Stimulated activated naive CD4-positive, alpha-beta T cell (primary cell): Measurements from ENCODE around the gene USP10.
A peak's percentile ranks its signal among the peaks of the same experiment; 100 is the strongest.

Source experiments
- DNase-seq, 6 experiments: peaks; one replicate each; lab custom pipeline; 2025; lab: John Stamatoyannopoulos, UW

The USP10 gene, protein sequence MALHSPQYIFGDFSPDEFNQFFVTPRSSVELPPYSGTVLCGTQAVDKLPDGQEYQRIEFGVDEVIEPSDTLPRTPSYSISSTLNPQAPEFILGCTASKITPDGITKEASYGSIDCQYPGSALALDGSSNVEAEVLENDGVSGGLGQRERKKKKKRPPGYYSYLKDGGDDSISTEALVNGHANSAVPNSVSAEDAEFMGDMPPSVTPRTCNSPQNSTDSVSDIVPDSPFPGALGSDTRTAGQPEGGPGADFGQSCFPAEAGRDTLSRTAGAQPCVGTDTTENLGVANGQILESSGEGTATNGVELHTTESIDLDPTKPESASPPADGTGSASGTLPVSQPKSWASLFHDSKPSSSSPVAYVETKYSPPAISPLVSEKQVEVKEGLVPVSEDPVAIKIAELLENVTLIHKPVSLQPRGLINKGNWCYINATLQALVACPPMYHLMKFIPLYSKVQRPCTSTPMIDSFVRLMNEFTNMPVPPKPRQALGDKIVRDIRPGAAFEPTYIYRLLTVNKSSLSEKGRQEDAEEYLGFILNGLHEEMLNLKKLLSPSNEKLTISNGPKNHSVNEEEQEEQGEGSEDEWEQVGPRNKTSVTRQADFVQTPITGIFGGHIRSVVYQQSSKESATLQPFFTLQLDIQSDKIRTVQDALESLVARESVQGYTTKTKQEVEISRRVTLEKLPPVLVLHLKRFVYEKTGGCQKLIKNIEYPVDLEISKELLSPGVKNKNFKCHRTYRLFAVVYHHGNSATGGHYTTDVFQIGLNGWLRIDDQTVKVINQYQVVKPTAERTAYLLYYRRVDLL

DNA sequence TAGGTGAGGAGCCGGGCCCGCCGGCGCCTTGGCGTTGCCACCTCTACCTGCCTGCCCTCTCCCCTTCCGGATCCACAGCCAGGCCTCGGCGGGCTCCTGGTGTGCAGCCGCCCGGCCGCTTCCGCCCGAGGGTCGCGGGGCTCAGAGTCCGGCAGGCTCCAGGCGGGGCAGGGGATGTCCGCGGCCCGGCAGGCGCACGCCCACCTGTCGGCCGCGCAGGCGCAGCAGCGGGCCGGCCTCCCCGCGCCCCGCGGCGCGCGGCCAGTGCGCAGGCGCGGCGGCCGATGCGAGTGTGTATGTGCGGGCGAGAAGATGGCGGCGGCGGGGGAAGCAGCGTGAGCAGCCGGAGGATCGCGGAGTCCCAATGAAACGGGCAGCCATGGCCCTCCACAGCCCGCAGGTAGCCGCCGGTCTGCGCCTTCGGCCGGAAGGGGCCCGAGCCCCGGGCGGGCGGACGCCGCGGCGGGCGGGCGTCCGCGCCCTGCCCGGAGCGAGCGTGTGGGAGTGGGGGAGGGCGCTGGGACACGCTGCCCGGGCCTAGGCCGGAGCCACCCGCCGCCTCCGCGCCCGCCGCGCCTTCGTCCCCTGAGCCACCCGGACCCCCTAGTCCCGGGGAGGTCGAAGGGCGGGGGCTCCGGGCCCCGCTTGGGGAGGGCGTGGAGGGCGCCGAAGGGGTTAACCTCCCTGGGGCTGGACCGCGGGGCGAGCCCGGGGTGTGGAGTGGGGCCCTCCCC, at the start of gene USP10:
TSS of gene USP10 (plus strand) at position 289 of the 734 bp plus-strand sequence. CDS start at position 380, 91 bp downstream.
- DNase-seq: peak; percentile 74 to 87 (median 78)

DNA sequence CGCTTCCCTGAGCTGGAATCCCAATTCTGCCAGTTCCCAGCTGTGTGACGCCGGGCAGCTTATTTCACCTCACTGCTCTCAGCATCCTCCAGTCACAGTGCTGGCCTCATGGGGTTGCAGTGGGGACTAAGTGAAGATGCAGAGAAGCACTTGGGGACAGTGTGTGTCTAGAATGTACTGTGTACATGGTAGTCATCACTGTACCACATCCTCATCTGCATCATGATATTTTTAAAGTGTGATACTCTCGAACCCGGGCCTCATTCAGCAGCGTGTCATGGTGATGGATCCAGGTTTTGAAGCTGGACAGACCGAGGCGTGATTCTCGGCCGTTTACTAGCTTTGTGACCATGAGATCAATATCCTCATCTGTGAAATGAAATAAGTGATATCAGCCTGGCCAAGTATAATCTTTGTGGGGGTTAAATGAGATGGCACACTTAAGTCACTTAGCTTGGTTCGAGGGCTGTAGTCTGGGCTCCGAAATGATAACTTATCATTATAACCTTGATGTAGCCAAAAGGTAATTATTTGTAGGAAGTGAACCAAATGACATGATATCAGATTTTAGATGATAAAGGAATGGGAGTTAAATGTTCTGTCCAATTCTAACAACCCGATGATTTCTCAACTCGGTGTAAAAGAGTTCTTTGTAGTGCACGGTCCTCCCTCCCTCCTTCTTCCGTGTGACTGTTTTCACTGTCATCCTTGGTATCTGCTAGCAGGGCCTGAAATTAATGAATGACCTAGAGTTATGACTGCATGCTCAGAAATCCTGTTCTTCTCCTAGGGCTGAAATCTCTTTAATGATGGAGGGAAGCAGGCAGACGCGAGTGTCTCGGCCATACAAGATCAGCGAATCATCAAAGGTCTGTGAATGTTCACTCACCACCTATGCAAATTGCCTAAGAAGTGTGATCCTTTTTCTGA, 49.5 kb upstream of the USP10 start:
- no peak for DNase-seq

DNA sequence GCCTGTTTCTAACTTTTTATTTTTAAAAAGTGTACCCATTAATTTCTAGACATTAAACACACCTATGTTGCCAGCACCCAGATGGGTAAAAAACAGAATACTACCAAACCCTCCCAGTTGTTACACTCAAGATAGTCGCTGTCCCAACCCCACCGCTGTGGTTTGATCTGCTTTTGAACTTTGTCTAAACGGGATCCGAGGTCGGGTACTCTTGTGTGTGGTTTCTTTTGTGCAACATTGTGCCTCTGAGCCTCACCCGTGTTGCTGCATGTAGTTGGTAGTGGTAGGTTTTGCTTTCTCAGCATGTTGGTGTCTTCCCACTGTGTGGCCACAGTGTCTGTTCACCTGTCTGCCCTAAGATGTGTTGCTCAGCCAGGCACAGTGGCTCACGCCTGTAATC, 47.2 kb upstream of the USP10 start:
- peak; percentile 8 to 75 (median 50) for DNase-seq

DNA sequence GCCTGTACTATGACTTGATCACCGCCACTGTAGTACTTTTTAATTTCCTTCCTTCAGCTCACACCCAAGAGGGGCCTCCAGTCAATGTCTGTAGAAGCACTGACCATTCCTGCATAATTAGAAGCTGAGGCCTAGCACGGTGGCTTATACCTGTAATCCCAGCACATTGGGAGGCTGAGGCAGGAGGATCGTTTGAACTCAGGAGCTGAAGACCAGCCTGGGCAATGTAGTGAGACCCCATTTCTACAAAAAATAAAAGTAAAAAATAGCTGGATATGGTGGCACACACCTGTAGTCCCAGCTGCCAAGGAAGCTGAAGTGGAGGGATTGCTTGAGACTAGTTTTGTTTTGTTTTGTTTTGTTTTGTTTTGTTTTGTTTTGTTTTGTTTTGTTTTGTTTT, 45.6 kb upstream of the USP10 start:
- no peak for DNase-seq

DNA sequence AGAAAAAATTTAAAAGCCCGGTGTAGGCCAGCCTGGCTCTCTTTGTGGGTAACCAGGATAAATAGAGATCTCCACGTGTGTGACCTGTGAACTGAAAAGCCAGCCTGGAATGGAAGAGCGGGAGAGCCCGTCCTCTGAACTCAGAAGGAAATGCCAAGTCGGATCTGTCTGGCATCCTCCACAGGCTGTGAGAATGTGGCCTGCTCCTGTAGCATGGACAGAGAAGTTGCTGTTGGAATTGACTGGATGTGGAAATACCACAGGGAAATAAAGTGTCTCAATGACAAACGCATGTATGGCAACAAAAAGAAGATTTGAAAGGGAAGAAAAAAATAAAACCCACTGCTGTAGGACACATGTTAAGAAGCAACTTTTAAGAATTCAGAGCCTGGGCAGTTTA, 44.8 kb upstream of the USP10 start:
- no peak for DNase-seq

DNA sequence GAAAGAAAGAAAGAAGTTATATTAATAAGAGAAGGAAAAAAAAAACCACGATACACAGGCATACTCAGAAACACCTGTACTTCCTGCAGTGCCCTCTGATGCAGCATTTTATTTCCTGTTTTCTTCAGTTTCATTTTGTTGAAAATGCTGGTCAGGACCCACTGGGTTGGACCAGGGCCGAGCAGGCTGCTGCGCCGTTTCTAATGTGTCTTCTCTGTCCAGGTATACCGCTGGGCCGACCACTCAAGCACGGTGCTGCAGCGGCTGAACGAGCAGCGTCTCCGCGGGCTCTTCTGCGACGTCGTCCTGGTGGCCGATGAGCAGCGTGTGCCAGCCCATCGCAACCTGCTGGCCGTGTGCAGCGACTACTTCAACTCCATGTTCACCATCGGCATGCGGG, 43.2 kb upstream of the USP10 start:
- DNase-seq: peak in 1 of 6 experiments; percentile 10

DNA sequence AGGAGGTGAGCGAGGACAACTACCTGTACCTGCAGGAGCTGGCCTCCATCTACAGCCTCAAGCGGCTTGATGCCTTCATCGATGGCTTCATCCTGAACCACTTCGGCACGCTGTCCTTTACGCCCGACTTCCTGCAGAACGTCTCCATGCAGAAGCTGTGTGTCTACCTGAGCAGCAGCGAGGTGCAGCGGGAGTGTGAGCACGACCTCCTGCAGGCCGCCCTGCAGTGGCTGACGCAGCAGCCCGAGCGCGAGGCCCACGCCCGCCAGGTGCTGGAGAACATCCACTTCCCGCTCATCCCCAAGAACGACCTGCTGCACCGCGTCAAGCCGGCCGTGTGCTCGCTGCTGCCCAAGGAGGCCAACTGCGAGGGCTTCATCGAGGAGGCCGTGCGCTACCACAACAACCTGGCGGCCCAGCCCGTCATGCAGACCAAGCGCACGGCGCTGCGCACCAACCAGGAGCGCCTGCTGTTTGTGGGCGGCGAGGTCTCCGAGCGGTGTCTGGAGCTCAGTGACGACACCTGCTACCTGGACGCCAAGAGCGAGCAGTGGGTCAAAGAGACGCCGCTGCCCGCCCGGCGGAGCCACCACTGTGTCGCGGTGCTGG, 42.5 kb upstream of the USP10 start:
- DNase-seq: no peak

DNA sequence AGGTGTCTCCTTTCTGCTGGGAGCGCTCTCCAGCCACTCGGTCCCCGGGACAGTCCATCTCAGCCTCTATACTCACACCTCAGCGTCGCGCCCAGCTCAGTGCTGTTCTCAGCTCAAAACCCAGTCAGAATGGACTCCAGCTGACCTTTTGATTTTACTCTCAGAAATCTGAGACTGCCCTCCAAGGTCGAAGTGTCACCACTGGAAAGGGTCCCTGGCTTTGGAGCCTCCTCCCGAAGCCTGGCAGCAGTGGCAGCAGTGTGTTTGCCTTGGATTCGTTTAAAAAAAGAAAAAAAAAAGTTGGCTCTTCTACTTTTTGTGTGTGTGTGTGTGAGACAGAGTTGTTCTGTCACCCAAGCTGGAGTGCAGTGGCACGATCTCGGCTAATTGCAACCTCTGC, 41.1 kb upstream of the USP10 start:
- no peak for DNase-seq

DNA sequence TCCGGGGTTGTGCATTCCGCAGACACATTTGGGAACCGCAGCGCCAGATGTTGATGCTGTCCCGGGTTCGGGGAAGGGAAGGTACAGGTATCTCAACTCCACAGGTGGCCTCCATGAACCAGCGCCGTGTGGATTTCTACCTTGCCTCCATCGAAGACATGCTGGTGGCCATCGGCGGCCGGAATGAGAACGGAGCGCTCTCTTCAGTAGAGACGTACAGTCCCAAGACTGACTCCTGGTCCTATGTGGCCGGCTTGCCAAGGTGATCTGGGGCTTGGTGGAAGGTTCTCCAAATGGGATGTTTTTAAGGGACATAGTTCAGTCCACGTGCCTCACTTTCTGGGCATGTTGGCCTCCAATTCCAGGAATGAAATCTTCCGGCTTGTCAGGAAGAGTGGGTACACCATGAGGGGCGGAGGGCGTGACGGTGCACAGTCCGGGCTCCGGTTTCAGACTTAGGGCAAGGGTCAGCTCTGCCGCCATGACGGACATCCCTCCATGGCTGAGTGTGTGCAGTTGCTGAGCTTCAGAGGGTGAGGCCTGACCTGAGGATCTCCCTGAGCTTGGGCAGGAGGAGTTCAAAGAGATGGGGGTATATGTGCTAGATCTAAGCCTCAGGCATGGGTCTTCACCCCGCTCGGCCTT, 40.0 kb upstream of the USP10 start:
- DNase-seq: no peak

DNA sequence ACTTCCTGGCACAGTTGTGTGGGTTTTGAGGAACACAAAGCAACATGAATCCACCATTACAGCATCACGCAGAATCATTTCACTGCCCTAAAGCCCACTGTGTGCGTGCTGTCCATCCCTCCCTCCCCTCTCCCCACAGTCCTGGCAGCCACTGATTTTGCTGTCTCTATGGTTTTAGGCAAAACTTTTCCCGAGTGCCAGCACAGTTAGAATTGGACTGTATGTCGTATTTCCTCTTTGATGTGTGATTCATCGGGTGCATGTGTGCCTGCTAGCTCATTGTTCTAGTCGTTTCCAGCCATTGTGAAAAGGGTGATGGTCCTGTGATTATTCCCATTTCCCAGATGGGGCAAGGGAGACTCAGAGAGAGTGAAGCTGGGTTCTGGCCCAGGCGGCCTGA, 38.8 kb upstream of the USP10 start:
- DNase-seq: no peak

DNA sequence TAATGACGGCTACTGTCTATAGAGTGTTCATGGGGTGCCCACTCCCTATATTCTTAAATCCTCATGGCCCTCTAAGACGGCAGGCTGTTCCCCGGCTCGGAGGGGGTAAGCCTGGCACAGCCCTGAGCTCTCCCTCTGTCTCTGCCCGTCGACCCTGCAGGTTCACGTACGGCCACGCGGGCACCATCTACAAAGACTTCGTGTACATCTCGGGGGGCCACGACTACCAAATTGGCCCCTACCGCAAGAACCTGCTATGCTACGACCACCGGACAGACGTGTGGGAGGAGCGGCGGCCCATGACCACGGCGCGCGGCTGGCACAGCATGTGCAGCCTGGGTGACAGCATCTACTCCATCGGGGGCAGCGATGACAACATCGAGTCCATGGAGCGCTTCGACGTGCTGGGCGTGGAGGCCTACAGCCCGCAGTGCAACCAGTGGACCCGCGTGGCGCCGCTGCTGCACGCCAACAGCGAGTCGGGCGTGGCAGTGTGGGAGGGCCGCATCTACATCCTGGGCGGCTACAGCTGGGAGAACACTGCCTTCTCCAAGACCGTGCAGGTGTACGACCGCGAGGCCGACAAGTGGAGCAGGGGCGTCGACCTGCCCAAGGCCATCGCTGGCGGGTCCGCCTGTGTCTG, 38.3 kb upstream of the USP10 start:
- DNase-seq: no peak

DNA sequence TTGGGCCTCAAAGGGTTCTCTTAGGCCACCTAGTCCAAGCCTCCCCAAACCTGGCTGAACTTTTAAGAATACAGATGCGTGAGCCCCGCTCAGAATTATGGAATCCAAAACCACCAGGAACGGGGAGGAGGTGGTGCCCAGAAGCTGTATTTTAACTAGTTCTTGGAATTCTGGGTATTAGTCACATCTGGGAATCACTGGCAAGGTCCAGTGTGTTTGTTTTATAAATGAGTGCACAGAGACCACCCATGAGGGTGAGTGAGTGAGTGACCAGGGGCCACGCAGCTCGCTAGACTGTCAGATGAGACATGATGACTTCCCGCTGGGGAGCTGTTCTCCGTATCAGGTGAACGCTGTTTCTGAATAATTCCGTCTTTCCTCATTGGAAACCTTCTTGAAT, 37.3 kb upstream of the USP10 start:
- DNase-seq: no peak

DNA sequence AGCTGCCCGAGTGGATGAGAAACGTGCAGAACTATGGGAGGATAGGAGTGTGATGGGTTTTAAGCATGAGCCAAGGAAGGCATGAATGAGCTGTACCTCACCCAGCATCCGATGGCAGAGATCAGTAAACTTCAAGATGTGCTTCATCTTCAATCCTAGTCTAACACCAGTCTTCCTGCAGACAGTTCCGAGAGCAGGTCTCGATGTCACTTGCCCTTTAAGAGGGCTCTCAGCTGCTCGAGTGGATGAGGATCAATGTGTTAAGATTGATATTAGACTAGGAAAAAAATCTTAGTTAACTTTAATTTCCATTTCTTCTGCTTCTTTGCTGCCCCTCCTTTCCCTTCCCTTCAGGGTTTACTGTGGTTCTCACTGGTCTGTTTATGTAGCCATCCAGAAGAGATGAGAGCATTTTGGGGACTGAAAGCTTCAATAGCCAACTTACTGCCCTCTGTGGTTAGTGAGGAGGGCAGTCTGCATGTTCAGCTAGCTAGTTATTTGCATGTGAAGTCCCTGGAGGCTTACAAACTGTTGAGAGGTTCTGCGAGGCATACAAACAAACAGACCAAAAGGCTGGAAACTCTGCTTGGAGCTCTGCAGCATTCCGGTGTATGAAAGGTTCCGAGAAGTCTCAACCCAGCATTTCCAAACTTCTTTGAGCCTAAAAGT, 36.2 kb upstream of the USP10 start:
- no peak for DNase-seq

DNA sequence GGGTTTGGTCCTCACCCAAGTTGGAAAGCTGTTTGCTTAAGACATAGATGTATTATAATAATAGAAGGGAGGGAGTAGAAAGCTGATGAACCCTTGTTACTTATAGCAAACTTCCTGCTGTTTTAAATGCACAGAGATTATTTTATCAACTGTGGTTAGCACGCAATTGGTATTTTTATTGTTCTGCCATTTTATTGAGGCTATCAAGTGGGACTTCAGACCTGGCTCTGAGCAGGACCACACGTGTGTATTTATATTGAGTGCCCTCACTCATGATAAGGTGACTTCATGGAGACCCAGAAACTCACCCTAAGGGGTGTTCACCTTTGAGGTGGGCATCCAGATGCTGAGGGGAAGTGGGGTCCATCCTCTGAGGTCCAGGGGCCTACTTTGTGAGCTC, 34.4 kb upstream of the USP10 start:
- DNase-seq: no peak

DNA sequence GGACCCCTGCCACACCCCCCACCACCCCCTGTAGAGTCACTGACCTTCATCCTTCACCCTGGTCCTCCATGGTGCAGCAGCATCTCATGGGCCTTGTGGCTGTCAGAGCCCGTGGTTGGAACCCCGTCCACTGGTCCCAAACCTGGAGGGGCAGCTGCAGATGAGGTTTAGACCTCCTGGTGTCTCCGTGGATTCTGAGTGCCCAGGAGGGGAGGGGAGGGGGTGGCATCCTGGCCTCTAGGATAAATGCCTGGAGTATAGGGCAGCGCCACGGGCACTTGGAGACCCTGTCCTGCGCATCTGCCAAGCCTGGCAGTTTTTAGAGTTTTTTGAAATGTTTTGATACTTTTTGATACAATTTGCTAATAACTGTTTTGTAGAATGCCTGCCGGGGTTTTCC, 34.0 kb upstream of the USP10 start:
- no peak for DNase-seq

DNA sequence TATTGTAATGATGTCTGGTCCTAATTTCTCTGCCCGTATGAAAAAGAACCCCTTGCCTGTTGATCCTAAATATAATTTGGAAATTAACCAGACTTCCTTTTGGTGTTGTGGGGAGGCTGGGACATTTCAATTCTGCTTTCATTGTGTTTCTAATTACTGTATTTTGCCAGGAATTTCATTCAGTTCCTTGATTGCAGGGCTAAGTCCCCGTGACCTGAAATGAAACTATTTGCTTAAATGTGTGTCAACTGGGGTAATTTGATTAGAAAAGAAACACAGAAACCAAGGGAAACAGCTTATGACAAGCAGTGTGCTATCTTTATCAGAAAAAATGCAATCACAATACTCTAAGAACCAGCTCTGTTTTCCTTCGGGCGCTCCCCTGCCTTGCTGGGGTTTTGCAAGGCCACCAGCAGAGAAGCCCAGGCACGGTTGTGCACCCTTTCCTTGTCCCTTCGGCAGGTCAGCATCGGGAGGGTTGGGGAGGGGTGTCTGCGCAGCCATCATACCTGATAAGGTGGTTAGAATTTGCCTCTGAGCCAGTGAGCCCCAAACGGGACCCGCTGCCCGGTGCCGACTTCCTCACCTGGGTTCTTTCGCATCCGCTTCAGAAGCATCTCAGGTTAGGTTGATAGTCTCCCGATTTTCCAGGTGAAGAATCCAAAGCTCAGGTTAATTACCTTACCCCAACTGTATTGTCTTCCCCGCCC, 32.0 kb upstream of the USP10 start:
- DNase-seq: no peak

DNA sequence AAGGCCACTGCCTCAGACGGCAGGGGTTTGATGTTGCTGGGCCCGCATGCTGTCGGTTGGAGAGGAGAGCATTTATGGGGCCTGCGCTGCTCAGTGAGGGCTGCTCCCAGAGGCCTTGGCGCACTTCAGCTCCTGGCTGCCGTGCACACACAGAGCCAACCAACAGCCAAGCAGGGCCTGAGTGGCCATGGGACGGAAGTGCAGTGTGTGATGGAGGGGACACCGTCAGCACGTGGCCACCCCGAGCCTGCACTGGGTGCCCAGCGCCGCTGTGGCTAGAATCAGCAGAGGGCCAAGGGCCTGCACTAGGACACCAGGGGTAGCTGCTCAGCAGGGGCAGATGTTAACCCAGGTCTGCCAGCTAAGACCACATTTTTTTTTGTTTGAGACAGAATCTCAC, 29.7 kb upstream of the USP10 start:
- no peak for DNase-seq

DNA sequence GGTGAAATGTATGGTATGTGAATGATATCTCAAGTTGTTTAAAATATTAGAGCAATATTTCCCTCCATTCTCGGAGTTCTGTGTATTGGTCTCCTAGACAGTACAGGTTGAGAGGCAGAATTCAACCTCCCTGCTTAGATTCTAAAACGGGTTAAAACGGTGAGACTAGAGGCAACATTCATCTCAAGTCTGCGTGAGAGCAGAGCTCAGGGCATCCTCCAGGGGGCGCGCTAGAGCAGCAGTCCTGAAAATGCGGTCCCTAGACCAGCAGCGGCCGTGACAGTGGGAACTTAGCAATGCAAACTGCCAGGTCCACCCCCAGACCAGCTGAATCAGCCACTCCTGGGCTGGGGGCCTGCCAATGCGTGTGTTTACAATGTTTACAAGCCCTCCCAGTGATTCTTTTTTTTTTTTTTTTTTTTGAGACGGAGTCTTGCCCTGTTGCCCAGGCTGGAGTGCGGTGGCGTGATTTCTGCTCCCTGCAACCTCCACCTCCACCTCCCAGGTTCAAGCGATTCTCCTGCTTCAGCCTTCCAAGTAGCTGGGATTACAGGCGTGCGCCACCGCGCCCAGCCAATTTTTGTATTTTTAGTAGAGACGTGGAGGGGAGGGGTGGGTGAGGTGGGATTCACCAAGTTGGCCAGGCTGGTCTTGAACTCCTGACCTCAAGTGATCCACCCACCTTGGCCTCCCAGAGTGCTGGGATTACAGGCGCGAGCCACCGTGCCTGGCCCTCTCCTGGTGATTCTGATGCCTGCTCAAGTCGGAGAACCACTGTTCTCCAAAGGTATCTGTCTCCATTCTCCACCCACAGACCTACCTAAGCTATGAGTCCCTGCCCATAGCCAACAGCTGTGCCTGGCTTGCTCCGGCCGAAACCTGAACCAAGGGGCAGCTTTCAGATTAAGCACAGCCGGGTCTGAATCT, 27.3 kb upstream of the USP10 start:
- peak; percentile 33 to 83 (median 72) for DNase-seq
